HepG2 (cell line): ENCODE data around the gene CAST. TPM values are rescaled to one million over a fixed set of nuclear protein-coding genes. Genes with fewer than 3 reads are reported as not detected.

Experiments
- ATAC-seq: fragments of 200-7000 bp; cut with Tn5 transposase; 3 replicates; pipeline ENCODE4 v1.9.1; 2020; ENCODE audit warnings: mild to moderate bottlenecking, moderate library complexity
- BruUV-seq: library from RNA; stranded (reverse); fragments of 400-500 nt; replicated peaks from 2 replicates; lab custom pipeline; 2021; lab: Mats Ljungman, UMichigan
- CTCF ChIA-PET: fragments of 300-600 bp; formaldehyde crosslinking; extraction: SDS; loops from one replicate; lab custom pipeline; 2021; ENCODE audit warnings: low total read pairs, inconsistent platforms, low intra/inter-chr PET ratio; lab: Yijun Ruan, JAX
- POLR2A ChIA-PET: fragments of 350-600 bp; sonication (Branson Sonifier 250); formaldehyde crosslinking; loops from one replicate; lab custom pipeline; 2020; ENCODE audit warnings: antibody characterized with exemption, inconsistent platforms; lab: Yijun Ruan, JAX
- DNase-seq: peaks from one replicate; pipeline ENCODE4 v3.0.0-alpha.2; 2015; ENCODE audit warnings: low spot score
- FAIRE-seq: peaks from 3 replicates; lab custom pipeline; 2011; peaks lifted over from hg19 to GRCh38; lab: Jason Lieb, UNC
- H2AFZ ChIP-seq: one replicate; pipeline ENCODE4 v1.6.1; 2011; ENCODE audit warnings: low read length, inconsistent platforms
- H3K27ac ChIP-seq: fragments of 300-600 bp; 3 replicates; pipeline ENCODE4 v1.8.0; 2011; ENCODE audit warnings: mixed run types, mild to moderate bottlenecking, mixed read lengths, low read length, inconsistent platforms; ENCODE audit not compliant: insufficient read depth; ENCODE audit errors: extremely low read length
- H3K27me3 ChIP-seq, 2 experiments: fragments of 200-600 bp in 1 of 2; 2 replicates in 1 of 2; 3 replicates in 1 of 2; pipeline versions ENCODE4 v1.6.0 to v1.8.0; 2011; ENCODE audit warnings: low read length in 2 of 2, mild to moderate bottlenecking in 2 of 2, moderate library complexity in 2 of 2, inconsistent platforms in 1 of 2; ENCODE audit not compliant: insufficient read depth in 2 of 2, control insufficient read depth in 1 of 2
- H3K36me3 ChIP-seq, 2 experiments: fragments of 200-600 bp in 1 of 2; replicated peaks in 1 of 2; 2 replicates in 1 of 2; 3 replicates in 1 of 2; pipeline versions ENCODE4 v1.5.1 to v1.8.0; 2011; ENCODE audit warnings: low read length in 2 of 2, inconsistent platforms in 1 of 2; ENCODE audit not compliant: insufficient read depth in 2 of 2, control insufficient read depth in 1 of 2
- H3K4me1 ChIP-seq: 2 replicates; pipeline ENCODE4 v1.5.1; 2012; ENCODE audit warnings: low read length, inconsistent platforms; ENCODE audit not compliant: insufficient read depth
- H3K4me2 ChIP-seq: 2 replicates; pipeline ENCODE4 v1.6.0; 2011; ENCODE audit warnings: low read depth, low read length, inconsistent platforms
- H3K4me3 ChIP-seq, 3 experiments: fragments of 200-600 bp in 1 of 3; sonication (generic), shearing (Covaris generic) in 1 of 3; replicated peaks in 1 of 3; 2 replicates each; pipeline ENCODE4 v1.5.1; 2011 to 2016; ENCODE audit warnings: low read length in 3 of 3, inconsistent platforms in 2 of 3, low read depth in 2 of 3, mild to moderate bottlenecking in 2 of 3, control low read depth in 1 of 3, mixed read lengths in 1 of 3; ENCODE audit not compliant: insufficient read depth in 1 of 3
- H3K79me2 ChIP-seq: one replicate; pipeline ENCODE4 v1.6.1; 2011; ENCODE audit warnings: low read length, inconsistent platforms; ENCODE audit not compliant: insufficient read depth
- H3K9ac ChIP-seq: 2 replicates; pipeline ENCODE4 v1.6.0; 2011; ENCODE audit warnings: mild to moderate bottlenecking, low read depth, low read length, inconsistent platforms; ENCODE audit not compliant: insufficient read depth
- H3K9me3 ChIP-seq: 2 replicates; pipeline ENCODE4 v1.5.1; 2012; ENCODE audit warnings: mild to moderate bottlenecking, low read length
- H4K20me1 ChIP-seq: 2 replicates; pipeline ENCODE4 v1.6.0; 2011; ENCODE audit warnings: inconsistent platforms, mild to moderate bottlenecking, low read length, moderate library complexity; ENCODE audit not compliant: insufficient read depth
- CTCF ChIP-seq: sonication (generic); formaldehyde crosslinking; IDR thresholded peaks from 2 replicates; pipeline ENCODE4 v1.5.0; 2020; ENCODE audit warnings: mild to moderate bottlenecking, missing genetic modification reagents, moderate library complexity
- KDM5A ChIP-seq: fragments of 200-600 bp; sonication (generic); IDR thresholded peaks from 2 replicates; pipeline ENCODE4 v1.7.0; 2018; ENCODE audit warnings: antibody characterized with exemption, mild to moderate bottlenecking, low read length, borderline replicate concordance
- MTA1 ChIP-seq: sonication (generic); formaldehyde crosslinking; IDR thresholded peaks from 2 replicates; pipeline ENCODE4 v1.4.0; 2020; ENCODE audit warnings: missing genetic modification reagents, mild to moderate bottlenecking, borderline replicate concordance
- POGZ ChIP-seq: sonication (generic); formaldehyde crosslinking; IDR thresholded peaks from 2 replicates; pipeline ENCODE4 v1.4.0; 2020; ENCODE audit warnings: mild to moderate bottlenecking, missing genetic modification reagents
- STAG1 ChIP-seq: sonication (generic); formaldehyde crosslinking; IDR thresholded peaks from 2 replicates; pipeline ENCODE4 v1.4.0; 2020; ENCODE audit warnings: missing genetic modification reagents
- TBX2 ChIP-seq: sonication (generic); formaldehyde crosslinking; IDR thresholded peaks from 2 replicates; pipeline ENCODE4 v1.5.0; 2020; ENCODE audit warnings: missing genetic modification reagents, mild to moderate bottlenecking, borderline replicate concordance
- ZBTB26 ChIP-seq: IDR thresholded peaks from 2 replicates; pipeline ENCODE4 v1.6.1; 2016; ENCODE audit warnings: missing compliant biosample characterization, missing genetic modification reagents, borderline replicate concordance
- ZNF264 ChIP-seq: sonication (generic); formaldehyde crosslinking; IDR thresholded peaks from 2 replicates; pipeline ENCODE4 v1.4.0; 2020; ENCODE audit warnings: missing genetic modification reagents
- ZNF772 ChIP-seq: sonication (generic); formaldehyde crosslinking; IDR thresholded peaks from 2 replicates; pipeline ENCODE4 v1.5.0; 2020; ENCODE audit warnings: mild to moderate bottlenecking, missing genetic modification reagents
- ZNF83 ChIP-seq: sonication (generic); formaldehyde crosslinking; IDR thresholded peaks from 2 replicates; pipeline ENCODE4 v1.4.0; 2020; ENCODE audit warnings: missing genetic modification reagents, mild to moderate bottlenecking, borderline replicate concordance
- WGBS: methylation state at CpG from one replicate; pipeline ENCODE4 v1.1.6; 2017; ENCODE audit warnings: low lambda C conversion rate; 5-methylcytosine and 5-hydroxymethylcytosine counted together
- in situ Hi-C: cut with HindIII; loops from 2 replicates; pipeline ENCODE4 v1.10.0; 2017; ENCODE audit warnings: low pct_unique_long_range_greater_than_20kb; ENCODE audit not compliant: extremely low pct_ligation_motif_present
- intact Hi-C: fragments of 100-400 bp; cut with micrococcal nuclease; formaldehyde crosslinking; loops from one replicate; pipeline ENCODE4 v1.10.0; 2022; ENCODE audit not compliant: unreplicated experiment
- polyA plus RNA-seq, 8 experiments: library from polyadenylated mRNA; depleted of rRNA in 3 of 8; stranded (reverse) in 7 of 8; unstranded in 1 of 8; fragments of >200 nt; fragmentation: Illumina TruSeq in 4 of 8; extraction: Trizol in 4 of 8; gene quantifications; 2 replicates each; pipeline versions ENCODE4 v1.2.1 to v1.2.3, GENCODE V29; 2011 to 2016; ENCODE audit warnings: low read depth in 4 of 8, missing spikeins in 1 of 8, mixed read lengths in 1 of 8; ENCODE audit not compliant: insufficient read depth in 1 of 8
- total RNA-seq, 5 experiments: library from RNA; depleted of rRNA; stranded (reverse); fragments of >200 nt; fragmentation: Illumina TruSeq; extraction: Trizol; gene quantifications; 2 replicates each; pipeline ENCODE4 v1.2.3, GENCODE V29; 2016; ENCODE audit warnings: low read depth in 1 of 5

Gene CAST
- total and polyA plus RNA-seq, 2 of the 13 experiments (the other 11 are each of a cell fraction or from before 2014, with no cell fraction given): 42.1 to 67.6 TPM

GRCh38 chr5:96651047-96651446 is 11.1 kb upstream of the CAST start (continued):
- no peak for TF ChIP-seq ZNF83 (CRISPR knock-in tag)

- no TSS peak for BruUV-seq
- Histone ChIP-seq H4K20me1 (no peaks in the 10 kb centered on the region), H3K27ac (no peak overlapping the region), H3K9ac (no peak overlapping the region), H3K79me2 (no peaks in the 10 kb centered on the region), H3K4me2 (no peak overlapping the region), H3K36me3 (no peaks in the 10 kb centered on the region), H2AFZ (no peak overlapping the region), H3K4me1 (peaks cover 14% of the 10 kb centered on the region), H3K27me3 (peaks cover 0 to 5% of the 10 kb centered on the region in 2 experiments; a peak in 2 of 5 replicates), H3K4me3 (no peak overlapping the region), H3K9me3 (no peaks in the 10 kb centered on the region)
- in situ Hi-C loops: no loop called here
- ATAC-seq (peak; percentile 95), FAIRE-seq (peak; percentile 40), DNase-seq (no peak)
- ChIA-PET CTCF (no interaction called here), POLR2A (no interaction called here)
- TF ChIP-seq STAG1 (CRISPR knock-in tag): peak; percentile 34
- TF ChIP-seq ZBTB26 (CRISPR knock-in tag): no peak
- TF ChIP-seq POGZ: no peak
- no peak for TF ChIP-seq ZNF264 (CRISPR knock-in tag)
- TF ChIP-seq ZNF772 (CRISPR knock-in tag): no peak
- TF ChIP-seq TBX2 (CRISPR knock-in tag): no peak
- TF ChIP-seq MTA1 (CRISPR knock-in tag): no peak
- no peak for TF ChIP-seq KDM5A
- peak; percentile 40 for TF ChIP-seq CTCF (CRISPR knock-in tag)
- intact Hi-C loops: no loop called here
- WGBS: 12% methylated on average over 4 of the region's 4 CpGs
Measured at GRCh38 chr5:96651948-96652753, 10.0 kb upstream of the CAST start.
